ENCODE data around the gene MYO10.
"Not testable (repeated sequence)": the region's sequence is repeated elsewhere in the genome, so short reads cannot be mapped to it uniquely, and the experiment has no call there.

The MYO10 gene

GRCh38 chr5:16883806-16884205, 52.3 kb downstream of the MYO10 start:
- no peak for DNase-seq

DNA sequence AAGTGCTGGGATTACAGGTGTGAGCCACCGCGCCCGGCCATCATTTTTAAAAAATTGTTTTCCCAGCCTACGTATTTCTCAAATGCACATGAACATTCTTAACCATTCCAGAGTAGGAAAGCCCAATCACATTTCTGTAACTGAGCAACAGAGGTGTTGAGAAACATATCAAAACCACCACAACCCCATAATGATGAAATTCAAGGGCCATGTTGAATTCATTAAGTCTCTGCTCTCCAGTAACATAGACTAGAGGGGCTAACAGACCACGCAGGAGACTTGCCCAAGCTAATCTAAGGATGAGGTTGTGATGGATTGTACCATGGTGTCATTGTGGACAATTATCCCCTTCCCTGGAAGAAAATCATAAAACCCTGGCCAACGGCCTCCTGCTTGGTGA, 52.9 kb downstream of the MYO10 start:
- no peak for DNase-seq

DNA sequence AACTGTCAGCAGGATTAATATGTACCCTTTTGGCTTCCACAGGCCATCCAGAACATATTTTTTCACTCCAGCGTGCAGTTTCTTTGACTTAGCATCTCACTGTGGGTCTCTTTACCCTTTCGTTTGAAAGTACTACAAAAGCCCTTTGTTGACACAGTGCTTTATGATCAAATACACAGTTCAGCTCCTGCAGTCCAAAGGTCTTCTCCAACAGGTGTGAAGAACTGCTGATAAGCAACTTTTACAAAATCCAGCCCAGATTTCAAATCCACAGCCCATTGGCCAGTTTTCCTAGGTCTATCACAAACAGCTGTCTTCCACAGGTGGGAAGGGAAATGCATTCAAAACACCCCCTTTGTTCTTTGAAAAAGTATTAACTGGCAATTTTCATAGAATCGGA, 54.8 kb downstream of the MYO10 start:
- no peak for DNase-seq

DNA sequence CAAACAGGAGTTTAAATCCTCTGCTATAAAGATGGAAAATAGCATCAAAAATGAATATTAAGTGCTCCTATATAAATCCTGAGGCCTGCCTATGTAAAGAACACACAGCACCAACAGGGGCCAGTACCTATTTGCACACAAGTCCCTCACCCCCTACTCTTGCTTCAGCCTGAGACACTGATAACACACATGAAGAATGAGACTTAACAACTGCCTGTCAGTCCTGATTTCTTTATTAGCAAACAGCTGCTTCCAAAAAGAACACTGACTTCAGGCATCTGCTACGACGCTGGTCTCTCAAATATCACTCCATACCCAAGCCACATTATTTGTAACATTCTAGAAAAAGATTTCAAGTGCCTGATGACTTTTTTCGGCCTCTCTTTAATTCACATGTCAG, 55.5 kb downstream of the MYO10 start:
- no peak for DNase-seq

GRCh38 chr5:16879650-16880049, 56.4 kb downstream of the MYO10 start:
- DNase-seq: no peak

- no peak for DNase-seq
These were observed 56.9 kb downstream of the MYO10 start for GRCh38 chr5:16879191-16879590.

- no peak for DNase-seq
These were observed 58.7 kb downstream of the MYO10 start for GRCh38 chr5:16877267-16877935.

- DNase-seq: not testable (repeated sequence)
These were observed 61.7 kb downstream of the MYO10 start for GRCh38 chr5:16874424-16874823.

- DNase-seq: no peak
These were observed 64.2 kb downstream of the MYO10 start for GRCh38 chr5:16871746-16872339.

GRCh38 chr5:16870878-16871277, 65.2 kb downstream of the MYO10 start:
- DNase-seq: no peak

GRCh38 chr5:16869821-16870796, 66.0 kb downstream of the MYO10 start:
- no peak for DNase-seq

DNA sequence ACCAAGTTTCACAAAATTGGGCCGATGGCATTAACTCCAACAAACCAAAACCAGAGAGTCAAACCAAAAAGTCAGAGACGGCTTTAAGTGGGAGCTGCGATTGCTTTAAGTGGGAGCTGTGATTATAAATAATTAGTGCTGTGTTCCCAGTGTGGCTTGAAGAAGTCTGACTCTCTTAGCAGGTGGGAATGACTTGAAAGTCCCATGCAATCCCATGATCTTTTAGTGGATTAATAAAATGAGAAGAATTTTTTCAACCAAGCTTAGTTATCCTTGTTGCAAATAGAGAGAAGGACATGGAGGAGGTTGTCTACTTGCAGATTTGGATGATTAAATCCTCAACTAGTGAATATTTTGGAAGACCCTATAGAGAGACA, 68.5 kb downstream of the MYO10 start:
- DNase-seq: no peak

- DNase-seq: no peak
These were observed 69.1 kb downstream of the MYO10 start for GRCh38 chr5:16866795-16867576.

DNA sequence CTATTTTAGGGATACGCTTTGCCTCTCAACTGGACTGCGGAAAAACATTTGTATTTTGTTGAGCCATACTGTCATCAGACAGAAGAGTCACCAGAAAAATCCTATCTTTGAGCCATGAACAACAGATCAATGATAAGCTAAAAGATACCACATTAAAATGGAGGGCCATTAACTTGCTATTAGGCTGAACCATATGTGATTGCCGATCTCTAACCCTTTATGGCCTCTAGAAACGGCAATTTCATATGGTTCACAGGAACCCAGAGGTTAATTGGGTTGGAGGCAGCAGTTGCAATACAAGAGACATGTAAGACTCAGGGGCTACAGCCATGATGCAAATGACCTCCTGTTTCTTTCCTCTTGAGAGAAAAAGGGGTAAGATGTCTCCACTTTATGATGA, 69.8 kb downstream of the MYO10 start:
- DNase-seq: no peak

- DNase-seq: no peak
These were observed 70.9 kb downstream of the MYO10 start for GRCh38 chr5:16865151-16865550.

DNA sequence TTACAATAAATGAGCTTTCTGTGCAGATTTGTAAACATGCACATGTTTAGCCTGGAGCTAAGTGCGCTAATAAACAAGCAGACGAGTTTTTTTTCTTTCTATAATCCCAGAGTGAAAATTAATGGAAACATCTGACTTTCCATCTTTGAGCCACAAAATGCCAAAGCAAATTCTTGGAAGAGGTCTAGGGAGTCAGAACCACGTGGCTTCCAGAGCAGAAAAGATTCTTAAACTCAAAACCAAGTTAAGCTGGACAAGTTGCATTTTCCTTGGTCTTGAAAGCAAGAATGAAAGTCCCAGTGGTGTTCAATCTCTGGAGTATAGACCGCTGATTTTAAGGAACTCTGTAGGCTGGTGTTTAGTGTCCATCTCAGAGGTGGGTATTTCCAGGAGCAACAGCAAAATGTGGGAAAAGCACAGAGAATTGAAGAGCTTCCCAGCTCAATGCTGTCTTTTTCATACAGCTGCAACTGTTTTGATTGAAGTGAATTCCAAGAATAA, 71.4 kb downstream of the MYO10 start:
- DNase-seq: no peak

GRCh38 chr5:16863469-16863946, 72.6 kb downstream of the MYO10 start:
- no peak for DNase-seq

- DNase-seq: no peak
These were observed 73.3 kb downstream of the MYO10 start for GRCh38 chr5:16862777-16863176.

- no peak for DNase-seq
These were observed 76.7 kb downstream of the MYO10 start for GRCh38 chr5:16859346-16859745.

- no peak for DNase-seq
These were observed 77.9 kb downstream of the MYO10 start for GRCh38 chr5:16858151-16858550.

DNA sequence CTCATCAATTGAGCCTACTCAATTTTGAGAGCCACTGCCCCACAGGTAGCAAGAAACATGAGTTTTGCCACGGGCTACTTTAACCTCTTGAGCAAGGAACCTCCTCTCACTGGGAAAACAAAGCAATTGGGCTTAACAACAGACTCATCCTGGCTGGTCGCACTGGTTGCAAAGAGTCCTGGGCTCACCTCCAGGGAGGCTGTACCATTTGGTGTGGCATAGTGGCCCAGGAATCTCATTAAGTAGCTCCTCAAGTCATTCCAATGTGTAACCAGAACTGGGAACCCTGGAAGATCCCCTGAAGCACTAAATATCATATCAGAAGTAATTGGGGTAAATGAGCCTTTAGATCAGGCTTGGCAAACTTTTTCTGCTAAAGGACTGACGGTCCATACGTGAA, 78.5 kb downstream of the MYO10 start:
- no peak for DNase-seq

- DNase-seq: no peak
These were observed 79.6 kb downstream of the MYO10 start for GRCh38 chr5:16856531-16856930.

GRCh38 chr5:16855898-16856297, 80.2 kb downstream of the MYO10 start:
- no peak for DNase-seq

Measured in NCI-H1436 treated with DMSO at 0.1 percent for 48 hours (cell line).